Glutamatergic neuron (in vitro differentiated cells): ENCODE measurements around the gene COL28A1. TPM values are rescaled to one million over a fixed set of nuclear protein-coding genes. Genes with fewer than 3 reads are reported as not detected.

ENCODE experiments used
- DNase-seq: peaks from one replicate; pipeline ENCODE4 v3.0.0; 2022
- H3K27ac Mint-ChIP-seq: one replicate; pipeline ENCODE4 v1.8.0; 2020; ENCODE audit warnings: mild to moderate bottlenecking, mixed read lengths, inconsistent platforms; ENCODE audit not compliant: unreplicated experiment
- H3K27me3 Mint-ChIP-seq: one replicate; pipeline ENCODE4 v1.8.0; 2020; ENCODE audit warnings: mild to moderate bottlenecking, moderate library complexity, mixed read lengths, inconsistent platforms; ENCODE audit not compliant: unreplicated experiment
- H3K36me3 Mint-ChIP-seq: one replicate; pipeline ENCODE4 v1.8.0; 2020; ENCODE audit warnings: mild to moderate bottlenecking, mixed read lengths, inconsistent platforms; ENCODE audit not compliant: unreplicated experiment
- H3K4me1 Mint-ChIP-seq: one replicate; pipeline ENCODE4 v1.8.0; 2020; ENCODE audit warnings: mild to moderate bottlenecking, low read depth, mixed read lengths, inconsistent platforms; ENCODE audit not compliant: unreplicated experiment
- H3K4me3 Mint-ChIP-seq: one replicate; pipeline ENCODE4 v1.8.0; 2020; ENCODE audit warnings: mild to moderate bottlenecking, mixed read lengths, inconsistent platforms; ENCODE audit not compliant: unreplicated experiment
- H3K9me3 Mint-ChIP-seq: one replicate; pipeline ENCODE4 v1.8.0; 2020; ENCODE audit warnings: mild to moderate bottlenecking, moderate library complexity, mixed read lengths, inconsistent platforms; ENCODE audit not compliant: unreplicated experiment
- total RNA-seq: library from RNA; stranded (reverse); fragmentation: NEBNext Ultra II Directional; extraction: Animal tissue kit (Norgen Biotek cat#: 25700); gene quantifications from one replicate; pipeline ENCODE4 v1.2.1, GENCODE V29; 2021; ENCODE audit not compliant: unreplicated experiment
- TF ChIP-seq, protein P1 (sequence below): fragments of 200-600 bp; sonication (generic); IDR thresholded peaks from one replicate; pipeline ENCODE4 v1.5.0; 2021; ENCODE audit not compliant: partially characterized antibody, unreplicated experiment

Gene COL28A1
- total RNA-seq, 1 donor from 2014 or later = 0.39 TPM

GRCh38 chr7:7428806-7429205, 106.9 kb downstream of the COL28A1 start:
- no peaks in the 10 kb centered on the region for H3K4me1 Mint-ChIP-seq
- H3K9me3 Mint-ChIP-seq = no peaks in the 10 kb centered on the region
- H3K4me3 Mint-ChIP-seq = no peak overlapping the region
- H3K27me3 Mint-ChIP-seq = no peaks in the 10 kb centered on the region
- H3K27ac Mint-ChIP-seq = no peak overlapping the region
- no peaks in the 10 kb centered on the region for H3K36me3 Mint-ChIP-seq
- no peak for DNase-seq
- TF ChIP-seq, protein P1, sequence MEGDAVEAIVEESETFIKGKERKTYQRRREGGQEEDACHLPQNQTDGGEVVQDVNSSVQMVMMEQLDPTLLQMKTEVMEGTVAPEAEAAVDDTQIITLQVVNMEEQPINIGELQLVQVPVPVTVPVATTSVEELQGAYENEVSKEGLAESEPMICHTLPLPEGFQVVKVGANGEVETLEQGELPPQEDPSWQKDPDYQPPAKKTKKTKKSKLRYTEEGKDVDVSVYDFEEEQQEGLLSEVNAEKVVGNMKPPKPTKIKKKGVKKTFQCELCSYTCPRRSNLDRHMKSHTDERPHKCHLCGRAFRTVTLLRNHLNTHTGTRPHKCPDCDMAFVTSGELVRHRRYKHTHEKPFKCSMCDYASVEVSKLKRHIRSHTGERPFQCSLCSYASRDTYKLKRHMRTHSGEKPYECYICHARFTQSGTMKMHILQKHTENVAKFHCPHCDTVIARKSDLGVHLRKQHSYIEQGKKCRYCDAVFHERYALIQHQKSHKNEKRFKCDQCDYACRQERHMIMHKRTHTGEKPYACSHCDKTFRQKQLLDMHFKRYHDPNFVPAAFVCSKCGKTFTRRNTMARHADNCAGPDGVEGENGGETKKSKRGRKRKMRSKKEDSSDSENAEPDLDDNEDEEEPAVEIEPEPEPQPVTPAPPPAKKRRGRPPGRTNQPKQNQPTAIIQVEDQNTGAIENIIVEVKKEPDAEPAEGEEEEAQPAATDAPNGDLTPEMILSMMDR = no peak

- TF ChIP-seq, protein P1 = no peak
- Mint-ChIP-seq H3K4me1 (no peaks in the 10 kb centered on the region), H3K27me3 (no peaks in the 10 kb centered on the region), H3K4me3 (no peak overlapping the region), H3K9me3 (no peaks in the 10 kb centered on the region), H3K27ac (no peak overlapping the region), H3K36me3 (no peaks in the 10 kb centered on the region)
- no peak for DNase-seq
Measured at GRCh38 chr7:7427363-7427762, 108.3 kb downstream of the COL28A1 start.

DNA sequence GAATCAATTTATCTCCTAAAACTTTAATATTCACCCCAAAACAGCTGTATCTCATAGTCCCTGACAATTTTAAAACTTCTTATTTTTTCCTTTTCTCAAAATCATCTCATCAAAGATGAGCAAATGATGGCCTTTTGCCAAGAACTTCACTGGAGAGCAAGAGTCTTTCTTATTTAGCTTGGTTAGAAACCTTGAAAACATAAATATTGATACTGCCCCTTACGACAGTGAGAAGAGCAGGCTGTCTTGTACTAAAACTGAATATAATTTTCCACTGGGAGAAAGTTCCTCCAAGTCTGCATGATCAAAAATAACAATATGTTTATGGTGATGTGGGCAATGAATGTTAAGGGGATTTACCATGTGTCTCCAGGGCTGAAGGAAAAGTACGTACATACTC, 109.0 kb downstream of the COL28A1 start:
- Mint-ChIP-seq H3K36me3 (no peaks in the 10 kb centered on the region), H3K9me3 (no peaks in the 10 kb centered on the region), H3K27ac (no peak overlapping the region), H3K27me3 (no peaks in the 10 kb centered on the region), H3K4me1 (no peaks in the 10 kb centered on the region), H3K4me3 (no peak overlapping the region)
- DNase-seq = no peak
- TF ChIP-seq, protein P1 = no peak

DNA sequence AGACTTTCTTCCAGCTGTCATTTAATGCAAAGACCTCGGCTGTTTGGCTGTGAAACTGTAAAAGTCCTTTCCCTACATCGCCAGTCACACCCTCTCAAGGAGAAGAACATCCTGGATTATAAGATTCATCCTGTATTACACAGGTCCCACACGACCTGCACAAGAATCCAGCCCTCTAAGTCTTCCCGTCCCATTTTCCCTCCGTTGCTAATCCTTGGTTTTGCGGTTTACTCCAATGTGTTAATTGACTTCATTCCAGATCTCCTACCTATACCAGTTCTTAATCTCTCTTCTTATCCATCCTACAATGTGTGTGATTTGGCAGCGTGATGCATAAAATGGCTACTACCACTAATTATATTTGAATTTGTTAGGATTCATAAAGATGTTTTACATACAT, 110.4 kb downstream of the COL28A1 start:
- Mint-ChIP-seq H3K36me3 (no peaks in the 10 kb centered on the region), H3K27me3 (no peaks in the 10 kb centered on the region), H3K4me3 (no peak overlapping the region), H3K9me3 (no peaks in the 10 kb centered on the region), H3K27ac (no peak overlapping the region), H3K4me1 (no peaks in the 10 kb centered on the region)
- TF ChIP-seq, protein P1 = no peak
- no peak for DNase-seq

GRCh38 chr7:7424151-7424873, 111.4 kb downstream of the COL28A1 start:
- H3K27ac Mint-ChIP-seq = no peak overlapping the region
- TF ChIP-seq, protein P1 = peak; percentile 34
- no peaks in the 10 kb centered on the region for H3K36me3 Mint-ChIP-seq
- no peaks in the 10 kb centered on the region for H3K4me1 Mint-ChIP-seq
- no peaks in the 10 kb centered on the region for H3K9me3 Mint-ChIP-seq
- peak; percentile 61 for DNase-seq
- no peak overlapping the region for H3K4me3 Mint-ChIP-seq
- H3K27me3 Mint-ChIP-seq = no peaks in the 10 kb centered on the region
